HG02571 (cell line): ENCODE data around the gene HELQ.
"Not testable (repeated sequence)": the region's sequence is repeated elsewhere in the genome, so short reads cannot be mapped to it uniquely, and the experiment has no call there.

ENCODE experiments used
- ATAC-seq: cut with Tn5 transposase; IDR thresholded peaks from one replicate; pipeline ENCODE4 v1.9.1; 2021; ENCODE audit warnings: mild to moderate bottlenecking, moderate library complexity; ENCODE audit not compliant: unreplicated experiment

The HELQ gene

DNA sequence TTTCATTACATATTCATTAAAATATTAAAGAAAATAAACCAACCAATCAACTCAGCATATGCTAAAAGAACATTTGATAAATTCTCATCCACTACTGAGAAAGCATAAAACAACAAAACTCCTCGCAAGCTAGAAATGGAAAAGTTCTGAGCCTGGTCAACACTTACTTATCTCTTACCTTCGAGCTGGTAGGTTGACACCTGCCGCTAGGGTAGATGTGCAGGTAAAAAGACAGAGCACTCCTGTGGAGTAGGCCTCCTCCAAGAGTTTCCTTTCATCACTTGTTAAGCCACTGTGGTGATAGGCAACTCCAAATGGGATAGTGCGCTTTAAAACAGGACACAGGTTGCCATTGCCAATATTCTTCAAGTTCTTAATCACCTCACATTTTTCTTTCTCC lies 18.9 kb downstream of the HELQ start:
- ATAC-seq: no peak

DNA sequence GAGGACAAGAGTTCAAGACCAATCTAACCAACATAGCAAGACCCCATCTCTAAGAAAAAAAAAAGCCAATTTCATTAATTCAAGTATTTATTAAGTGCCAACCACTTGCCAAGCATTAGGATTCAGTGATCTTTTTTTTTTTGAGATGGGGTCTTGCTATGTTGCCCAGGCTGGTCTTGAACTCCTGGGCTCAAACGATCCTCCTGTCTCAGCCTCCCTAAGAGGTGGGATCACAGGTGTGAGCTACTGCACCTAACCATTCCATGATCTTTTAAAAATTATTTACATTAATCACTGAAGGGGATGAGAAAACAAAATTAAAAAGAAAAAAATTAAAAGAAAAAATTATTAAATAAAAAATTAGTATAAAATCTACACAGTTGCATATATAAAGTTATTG lies 24.4 kb downstream of the HELQ start:
- no peak for ATAC-seq

DNA sequence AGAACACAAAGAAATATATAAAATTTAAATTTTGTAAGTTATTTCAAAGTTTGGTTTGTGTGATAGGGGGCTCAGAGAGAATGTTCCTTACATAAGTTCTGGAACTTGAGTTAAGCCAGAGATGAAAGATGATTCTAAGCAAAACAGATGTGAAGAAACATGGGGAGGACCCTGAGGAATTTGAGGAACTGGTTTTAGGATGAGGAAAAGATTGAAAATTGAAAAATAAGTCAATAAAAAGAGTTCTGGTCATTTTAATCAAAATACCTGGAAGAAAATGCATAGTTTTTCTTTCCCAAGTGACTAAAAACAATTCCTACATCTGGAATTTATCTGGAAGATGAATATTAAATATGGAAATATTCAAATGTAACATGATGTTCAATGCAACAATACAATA lies 37.4 kb downstream of the HELQ start:
- ATAC-seq: no peak

DNA sequence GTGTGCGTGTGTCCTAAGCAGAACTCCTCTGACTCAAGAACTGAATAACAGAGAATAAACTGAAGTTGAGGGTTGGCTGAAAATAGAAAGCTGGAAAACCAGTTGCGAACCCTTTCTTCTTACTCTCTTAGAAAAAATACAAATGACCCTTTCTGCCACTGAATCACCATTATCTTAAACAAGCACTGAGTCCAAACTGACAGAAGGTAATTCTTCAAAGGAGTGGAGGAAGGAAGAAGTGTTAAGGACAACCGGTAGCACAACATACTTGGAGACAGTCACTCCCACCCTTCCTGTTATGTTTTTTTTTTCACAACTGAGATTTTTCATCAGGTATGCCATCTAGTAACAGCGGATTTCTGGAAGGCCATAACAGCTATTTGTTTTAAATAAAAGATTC lies 38.1 kb downstream of the HELQ start:
- ATAC-seq: no peak

DNA sequence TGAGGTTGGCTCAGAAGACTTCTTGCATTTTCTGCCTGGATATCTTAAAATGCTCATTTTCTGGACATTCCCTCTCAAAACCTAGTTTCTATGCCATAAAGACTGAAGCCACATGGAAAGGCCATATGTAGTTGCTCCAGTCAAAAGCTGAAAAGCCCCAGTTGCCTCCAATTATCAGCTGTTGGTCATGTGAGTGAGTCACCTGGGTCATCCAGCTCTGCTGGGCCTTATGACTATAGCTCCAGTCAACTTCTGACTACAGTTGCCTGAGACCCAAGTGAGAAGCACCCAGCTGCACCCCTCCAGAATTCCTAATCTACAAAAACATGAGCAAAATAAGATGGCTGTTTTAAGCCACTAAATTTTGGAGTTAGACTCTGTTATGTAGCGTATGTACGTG lies 41.9 kb downstream of the HELQ start:
- ATAC-seq: no peak

DNA sequence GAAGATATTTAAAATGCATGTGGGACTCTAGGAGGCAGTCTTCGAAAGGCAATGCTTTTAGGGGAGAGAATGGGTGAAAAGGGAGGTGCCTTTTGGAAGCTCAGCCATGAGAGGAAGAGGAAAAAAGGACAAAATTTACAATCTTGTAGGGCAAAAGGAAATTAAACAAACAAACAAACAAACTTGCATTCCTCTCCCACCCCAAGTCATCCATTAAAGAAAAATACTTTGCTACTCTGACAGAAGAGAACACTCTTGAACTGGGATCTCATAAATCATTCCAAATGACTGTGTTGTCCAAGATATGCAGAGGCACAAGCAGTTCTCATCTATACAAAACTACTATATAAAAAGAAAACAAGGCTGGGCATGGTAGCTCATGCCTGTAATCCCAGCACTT lies 46.7 kb downstream of the HELQ start:
- no peak for ATAC-seq

DNA sequence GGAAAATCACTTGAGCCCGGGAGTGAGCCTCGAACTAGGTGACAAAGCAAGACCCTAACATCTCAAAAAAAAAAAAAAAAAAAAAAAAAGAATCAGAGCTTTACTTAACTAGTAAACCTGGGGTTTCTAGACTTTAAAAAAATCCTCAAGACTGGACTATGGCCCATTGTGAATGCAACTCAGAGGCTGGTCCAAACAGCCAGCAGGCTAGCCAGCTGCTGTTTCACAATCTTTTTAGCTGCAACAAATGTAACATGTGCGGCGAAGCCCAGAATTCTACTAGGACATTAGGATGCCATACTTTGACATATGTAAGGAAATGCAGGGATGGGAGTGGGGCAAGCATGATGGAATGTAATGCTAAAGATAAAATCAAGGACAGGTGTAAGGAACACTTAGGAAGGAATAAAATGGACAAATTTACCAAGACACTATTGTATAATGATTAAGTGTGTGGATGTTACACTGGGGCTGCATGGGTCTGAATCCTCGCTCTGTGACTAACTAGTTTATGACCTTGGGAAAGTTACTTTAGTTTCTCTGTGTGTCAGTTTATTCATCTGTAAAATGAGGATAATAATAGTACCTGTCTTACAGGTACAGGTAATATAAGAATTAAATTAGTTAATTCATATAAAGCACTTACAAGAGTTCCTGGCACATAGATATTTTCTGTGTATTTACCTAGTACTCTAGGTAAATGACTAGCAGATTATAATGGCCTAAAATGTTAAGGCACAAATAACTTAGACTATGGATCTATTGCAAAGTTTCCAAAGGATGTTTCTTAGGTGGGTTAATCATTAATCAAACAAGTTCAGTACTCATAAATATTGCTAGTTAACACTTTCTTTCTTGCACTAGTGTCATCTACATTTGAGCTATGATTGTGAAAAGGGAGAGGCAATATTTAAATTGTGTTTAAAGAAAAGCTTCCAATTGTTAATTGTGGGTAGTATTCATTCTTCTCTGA lies 49.5 kb downstream of the HELQ start:
- ATAC-seq: no peak

DNA sequence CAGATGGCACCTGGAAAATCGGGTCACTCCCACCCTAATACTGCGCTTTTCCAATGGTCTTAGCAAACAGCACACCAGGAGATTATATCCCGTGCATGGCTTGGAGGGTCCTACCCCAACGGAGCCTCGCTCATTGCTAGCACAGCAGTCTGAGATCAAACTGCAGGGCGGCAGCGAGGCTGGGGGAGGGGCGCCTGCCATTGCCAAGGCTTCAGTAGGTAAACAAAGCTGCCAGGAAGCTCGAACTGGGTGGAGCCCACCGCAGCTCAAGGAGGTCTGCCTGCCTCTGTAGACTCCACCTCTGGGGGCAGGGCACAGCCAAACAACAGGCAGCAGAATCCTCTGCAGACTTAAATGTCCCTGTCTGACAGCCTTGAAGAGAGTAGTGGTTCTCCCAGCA lies 57.5 kb downstream of the HELQ start:
- ATAC-seq: not testable (repeated sequence)

DNA sequence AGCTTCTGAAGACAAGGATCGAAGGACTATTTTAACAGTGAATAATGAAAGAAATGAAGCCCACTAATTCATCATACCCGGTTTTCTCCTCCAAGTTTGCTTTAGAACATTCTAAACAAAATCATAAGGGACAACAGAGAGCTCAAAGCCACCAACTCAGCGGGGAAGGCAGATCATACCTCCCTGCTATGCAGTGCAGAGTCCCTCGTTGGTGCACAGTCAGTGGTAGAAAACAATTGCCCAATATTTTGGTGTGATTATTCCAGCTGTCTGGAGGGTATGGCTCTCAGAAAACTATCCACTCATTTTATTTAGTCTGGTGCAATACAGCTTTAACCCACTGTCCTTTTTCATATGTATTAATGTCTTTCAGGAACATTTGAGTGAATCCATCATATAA lies 61.7 kb downstream of the HELQ start:
- ATAC-seq: no peak

DNA sequence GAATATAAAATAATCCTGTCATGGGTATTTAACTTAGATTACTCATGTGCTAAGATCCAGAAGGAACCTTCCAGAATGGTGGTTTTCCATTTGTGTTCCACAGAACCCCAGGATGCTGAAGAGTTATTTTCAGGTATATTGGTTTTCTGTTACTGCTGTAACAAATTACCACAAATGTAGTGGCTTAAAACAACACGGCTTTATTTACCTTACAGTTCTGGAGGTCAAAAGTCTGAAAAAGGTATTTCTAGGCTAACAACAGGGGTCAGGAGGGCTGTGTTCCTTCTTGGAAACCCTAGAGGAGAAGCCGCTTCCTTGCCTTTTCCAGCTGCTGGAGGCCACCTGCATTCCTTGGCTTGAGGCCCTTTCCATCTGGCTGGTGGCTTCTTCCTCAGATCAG lies 63.1 kb downstream of the HELQ start:
- ATAC-seq: no peak

DNA sequence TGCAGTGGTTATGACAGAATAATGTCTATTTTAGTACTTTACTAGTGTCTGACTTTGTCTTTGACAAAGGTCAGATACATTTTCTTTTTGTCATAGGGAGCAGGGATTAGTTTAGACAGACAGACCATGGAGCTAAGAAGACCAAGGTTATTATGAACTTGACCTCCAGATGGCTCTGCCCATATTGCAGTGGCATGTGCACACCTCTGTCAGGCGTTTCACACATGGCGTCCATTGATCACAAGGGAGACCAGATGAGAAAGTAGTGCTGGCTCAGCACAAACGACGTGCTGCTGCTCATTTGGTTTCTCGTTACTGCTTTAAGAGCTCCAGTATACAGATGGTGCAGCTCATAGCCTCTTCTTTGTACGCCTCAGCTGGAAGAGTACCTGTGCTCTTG lies 64.7 kb downstream of the HELQ start:
- ATAC-seq: no peak

DNA sequence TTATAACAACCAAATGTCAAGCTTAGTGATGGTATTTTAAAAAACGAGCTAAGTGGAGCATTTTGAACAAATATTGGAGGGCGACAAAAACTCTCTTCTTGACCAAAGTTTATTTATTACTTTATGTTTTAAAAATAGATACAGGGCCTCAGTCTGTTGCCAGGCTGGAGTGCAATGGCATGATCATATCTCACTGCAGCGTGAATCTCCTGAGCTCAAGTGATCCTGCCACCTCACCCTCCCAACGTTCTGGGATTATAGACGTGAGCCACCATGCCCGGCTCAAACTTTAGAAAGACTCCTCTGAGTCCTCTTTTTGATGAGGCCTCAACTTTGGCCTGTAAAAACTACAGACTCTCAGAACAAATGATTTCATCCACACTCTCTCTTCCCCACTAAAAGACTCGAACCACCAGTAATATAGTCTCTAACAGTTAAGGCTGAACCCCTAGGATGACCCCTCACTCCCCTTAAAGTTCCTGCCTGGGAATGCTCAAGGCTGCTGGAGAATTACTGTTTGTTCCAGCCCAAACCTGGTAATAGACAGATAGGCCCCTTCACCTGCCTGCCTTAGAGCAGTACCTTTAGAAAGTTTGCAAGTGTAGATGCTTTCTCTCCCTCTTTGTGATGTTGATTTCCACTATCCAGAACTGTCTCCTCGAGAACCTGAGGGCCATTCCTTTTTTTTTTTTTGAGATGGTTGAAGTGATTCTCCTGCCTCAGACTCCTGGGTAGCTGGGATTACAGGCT lies 65.7 kb downstream of the HELQ start:
- no peak for ATAC-seq

DNA sequence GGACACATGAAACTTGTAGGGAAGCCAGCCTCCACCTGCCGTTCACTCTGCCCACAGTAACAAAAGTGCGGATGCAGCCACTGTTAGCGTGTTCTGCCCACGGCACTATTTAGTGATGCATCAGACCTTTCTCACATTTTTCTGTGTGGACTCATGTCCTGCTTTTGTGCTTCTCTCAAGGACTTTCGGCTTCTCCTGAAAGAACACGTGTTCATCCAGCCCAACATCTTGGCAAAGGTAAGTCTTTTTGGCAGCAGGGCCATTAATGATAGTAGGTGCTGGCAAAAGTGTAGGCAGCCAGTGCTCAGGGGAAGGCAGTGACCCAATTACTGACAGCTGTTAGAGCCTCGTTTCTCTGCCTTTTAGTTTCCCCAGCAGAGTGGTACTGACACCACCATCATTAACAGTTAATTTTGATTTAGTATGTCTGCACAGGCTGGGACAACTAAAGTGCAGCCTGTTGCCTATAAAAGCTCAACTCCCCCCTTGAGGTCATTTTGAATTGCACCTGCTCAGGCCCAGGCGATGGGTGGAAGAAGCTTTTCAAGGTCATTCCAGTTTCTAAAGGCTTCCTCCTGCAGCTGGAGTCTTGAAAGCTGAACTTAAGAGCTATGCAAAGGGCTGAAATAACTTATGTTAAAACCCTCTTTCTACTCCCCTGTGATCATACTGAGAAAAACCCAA lies 66.4 kb downstream of the HELQ start:
- ATAC-seq: no peak

DNA sequence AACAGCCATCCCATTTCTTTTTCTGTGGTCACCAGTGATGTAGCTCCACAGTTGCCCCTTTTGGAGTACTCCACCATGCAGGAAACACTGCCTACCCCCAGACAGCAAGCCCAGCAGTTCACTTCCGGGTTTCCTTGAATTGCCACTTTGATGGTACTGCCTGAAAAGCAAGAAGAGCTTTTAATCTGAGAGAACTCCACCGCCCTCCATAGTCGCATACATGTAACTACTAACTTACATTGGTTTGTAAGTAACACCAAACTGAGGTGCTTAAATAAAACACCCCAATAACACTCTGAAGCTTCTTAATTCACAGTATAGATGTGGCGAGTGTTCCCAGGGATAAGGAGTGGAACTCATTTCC lies 67.3 kb downstream of the HELQ start:
- ATAC-seq: no peak

DNA sequence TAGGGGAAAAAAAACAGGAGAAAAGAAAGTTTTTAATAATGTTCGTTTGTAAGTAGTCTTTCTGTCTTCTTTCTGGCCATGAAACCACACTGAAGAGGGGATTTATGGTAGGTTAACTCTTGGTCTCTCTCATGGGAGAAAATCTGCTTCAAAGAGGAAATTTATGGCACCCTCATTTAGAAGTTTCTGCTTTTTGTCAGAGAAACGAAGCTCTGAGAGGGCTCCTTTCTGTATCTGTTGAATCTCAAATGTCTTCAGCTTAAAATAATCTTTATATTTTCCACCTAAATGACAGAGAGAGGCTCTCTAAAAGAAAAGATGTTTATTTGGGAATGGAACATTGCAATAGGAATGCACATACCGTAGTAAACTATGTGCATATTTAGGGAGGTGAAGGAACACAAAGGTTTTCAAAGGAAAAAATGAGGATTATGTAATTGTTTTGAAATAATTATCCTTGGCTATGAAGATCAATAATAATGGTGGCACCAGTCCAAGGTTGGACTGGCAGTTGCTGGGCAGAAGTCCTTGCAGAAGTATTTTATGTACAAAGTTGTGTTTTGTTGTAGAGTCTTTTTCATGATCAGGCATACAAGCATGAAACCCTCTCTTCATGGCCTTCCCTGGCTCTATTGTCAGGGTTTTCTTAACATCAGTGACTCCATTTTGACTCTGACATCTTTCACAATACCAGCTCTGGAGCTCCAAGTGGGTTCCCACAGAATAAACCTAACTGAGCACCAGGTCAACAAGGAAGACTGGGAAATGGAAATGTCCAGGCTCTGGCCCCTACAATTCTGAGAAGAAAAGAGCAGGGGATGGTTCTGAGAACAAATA lies 67.9 kb downstream of the HELQ start:
- ATAC-seq: no peak

DNA sequence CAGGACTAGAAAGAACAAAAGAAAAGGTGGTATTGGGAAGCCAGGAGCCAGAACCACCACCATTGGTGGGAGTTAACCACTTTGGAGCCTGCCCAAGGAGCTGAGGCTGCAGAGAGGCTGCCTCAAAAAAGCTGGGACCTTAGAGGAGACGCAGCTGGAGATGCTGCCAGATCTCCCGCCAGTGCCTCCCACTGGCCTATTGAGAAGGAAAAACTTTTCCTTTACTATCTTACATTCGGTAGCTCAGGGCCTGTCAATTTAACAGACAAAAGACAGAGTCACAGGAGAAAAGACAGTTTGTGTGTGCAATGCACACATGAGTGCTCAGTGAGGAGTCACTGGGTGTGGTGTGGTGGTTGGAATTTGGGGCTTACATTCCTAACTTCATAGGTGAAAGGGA lies 68.6 kb downstream of the HELQ start:
- ATAC-seq: no peak

DNA sequence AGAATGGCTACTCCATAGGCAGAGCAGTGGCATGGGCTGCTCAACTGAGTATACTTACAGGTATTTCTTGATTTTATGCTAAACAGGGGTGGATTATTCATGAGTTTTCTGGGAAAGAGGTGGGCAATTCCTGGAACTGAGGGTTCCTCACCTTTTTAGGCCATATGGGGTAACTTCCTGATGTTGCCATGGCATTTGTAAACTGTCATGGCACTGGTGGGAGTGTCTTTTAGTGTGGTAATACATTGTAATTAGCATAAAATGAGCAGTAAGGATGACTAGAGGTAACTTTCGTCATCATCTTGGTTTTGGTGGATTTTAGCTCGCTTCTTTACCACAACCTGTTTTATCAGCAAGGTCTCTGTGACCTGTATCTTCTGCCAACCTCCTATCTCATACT lies 72.8 kb downstream of the HELQ start:
- no peak for ATAC-seq

DNA sequence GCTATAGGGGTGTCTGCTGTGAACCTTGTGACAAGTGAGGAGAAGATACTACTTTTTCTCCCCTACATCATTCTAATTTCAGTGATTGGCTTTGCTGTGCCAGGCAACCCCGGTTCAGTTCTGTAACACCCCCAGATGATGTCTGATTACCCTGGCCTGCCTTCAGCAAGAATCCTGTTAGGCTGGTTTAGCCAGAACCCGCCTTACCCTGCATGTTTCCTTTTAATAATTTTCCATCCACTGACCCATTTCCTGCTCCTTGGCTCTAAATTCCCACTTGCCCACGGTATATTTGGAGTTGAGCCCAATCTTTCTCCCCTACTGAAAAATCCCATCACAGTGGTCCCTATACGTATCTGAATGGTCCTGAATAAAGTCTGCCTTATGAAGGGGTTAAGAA lies 74.5 kb downstream of the HELQ start:
- no peak for ATAC-seq

DNA sequence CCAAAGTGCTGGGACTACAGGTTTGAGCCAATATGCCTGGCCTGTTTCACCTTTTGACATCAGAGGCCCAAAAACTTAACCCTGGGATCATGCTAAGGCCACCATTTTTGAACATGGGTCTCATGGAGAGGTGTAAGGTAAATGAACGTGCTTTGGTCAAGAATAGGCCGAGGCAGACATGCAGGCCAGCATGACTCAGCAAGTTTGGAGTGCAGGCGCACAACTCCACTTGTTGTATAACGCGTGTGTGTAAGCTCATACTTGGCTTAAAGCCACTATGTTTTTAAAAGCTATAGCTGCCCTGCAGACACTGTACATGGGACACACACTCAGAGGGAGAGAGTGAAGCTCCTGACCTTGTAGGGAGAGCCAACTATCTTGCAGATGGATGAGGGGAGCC lies 77.2 kb downstream of the HELQ start:
- no peak for ATAC-seq

DNA sequence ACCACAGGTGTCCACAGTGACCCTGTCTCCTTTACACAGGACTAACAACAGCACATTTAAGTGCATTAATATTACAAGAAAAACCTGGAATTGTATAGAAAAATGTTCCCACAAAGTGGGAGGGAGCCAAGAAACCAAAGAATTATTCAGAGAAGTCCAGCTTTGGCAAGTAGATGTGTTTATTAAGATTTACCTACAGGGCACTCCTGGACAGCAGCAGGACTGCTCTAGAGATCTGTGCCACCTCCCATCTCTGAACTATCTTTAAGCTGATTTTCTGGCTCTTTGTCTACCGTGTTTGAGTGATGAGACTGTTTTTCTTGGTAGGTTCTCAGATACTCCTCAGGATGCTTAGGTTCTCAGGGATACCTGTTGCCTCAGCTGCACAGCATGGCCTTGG lies 82.7 kb downstream of the HELQ start:
- ATAC-seq: no peak

DNA sequence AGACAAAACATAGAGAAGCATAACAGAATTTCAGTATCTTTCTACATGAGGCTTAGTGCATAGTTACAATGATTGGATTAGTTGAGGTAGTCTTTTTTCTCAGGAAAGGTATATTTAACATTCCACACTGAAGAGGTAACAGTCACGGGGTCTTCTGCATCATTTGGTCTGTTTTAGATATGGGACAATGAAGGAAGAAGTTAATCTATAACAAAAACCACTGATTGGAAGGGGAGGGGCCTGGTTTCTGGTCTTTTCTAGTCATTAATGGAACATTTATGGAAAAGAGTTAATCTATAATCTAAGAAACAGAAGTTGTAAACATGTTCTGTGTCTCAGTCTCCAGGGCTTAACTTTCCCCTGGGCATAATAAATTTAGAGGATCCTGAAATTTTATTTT lies 83.7 kb downstream of the HELQ start:
- ATAC-seq: no peak
